GM23338 (cell line): ENCODE results near the gene YWHAQ. TPM values are rescaled to one million over a fixed set of nuclear protein-coding genes. Genes with fewer than 3 reads are reported as not detected.

Experiments
- ATAC-seq: fragments of 200-7000 bp; cut with Tn5 transposase; 3 replicates; pipeline ENCODE4 v1.9.1; 2020
- DNase-seq: peaks from one replicate; pipeline ENCODE4 v3.0.0-alpha.2; 2015; ENCODE audit warnings: low spot score
- H2AFZ ChIP-seq: fragments of 200-600 bp; sonication (generic); 2 replicates; pipeline ENCODE4 v1.8.0; 2016; ENCODE audit warnings: antibody characterized with exemption, mild to moderate bottlenecking, moderate library complexity
- H3F3A ChIP-seq: fragments of 200-600 bp; sonication (generic); replicated peaks from 2 replicates; pipeline ENCODE4 v1.8.0; 2017; ENCODE audit warnings: antibody characterized with exemption, mixed run types, low read depth
- H3K27ac ChIP-seq: fragments of 200-600 bp; sonication (generic); 2 replicates; pipeline ENCODE4 v1.6.1; 2016; ENCODE audit warnings: low read depth
- H3K27me3 ChIP-seq: fragments of 200-600 bp; sonication (generic); 2 replicates; pipeline ENCODE4 v1.8.0; 2016; ENCODE audit warnings: mild to moderate bottlenecking, mixed run types, moderate library complexity; ENCODE audit not compliant: insufficient read depth
- H3K36me3 ChIP-seq: fragments of 200-600 bp; sonication (generic); 2 replicates; pipeline ENCODE4 v1.8.0; 2016; ENCODE audit warnings: mild to moderate bottlenecking; ENCODE audit not compliant: insufficient read depth
- H3K4me1 ChIP-seq: fragments of 200-600 bp; sonication (generic); 2 replicates; pipeline ENCODE4 v1.8.0; 2016; ENCODE audit warnings: mild to moderate bottlenecking, moderate library complexity; ENCODE audit not compliant: insufficient read depth
- H3K4me2 ChIP-seq: fragments of 200-600 bp; sonication (generic); 2 replicates; pipeline ENCODE4 v1.7.1; 2017; ENCODE audit warnings: mixed run types
- H3K4me3 ChIP-seq: fragments of 200-600 bp; sonication (generic); 2 replicates; pipeline ENCODE4 v1.6.1; 2016; ENCODE audit warnings: mixed run types
- H3K79me2 ChIP-seq: fragments of 200-600 bp; sonication (generic); replicated peaks from 2 replicates; pipeline ENCODE4 v1.8.0; 2017; ENCODE audit warnings: mild to moderate bottlenecking; ENCODE audit not compliant: insufficient read depth
- H3K9me2 ChIP-seq: fragments of 200-600 bp; sonication (generic); 2 replicates; pipeline ENCODE4 v1.8.0; 2017; ENCODE audit not compliant: insufficient read depth
- H4K20me1 ChIP-seq: fragments of 200-600 bp; sonication (generic); replicated peaks from 2 replicates; pipeline ENCODE4 v1.8.0; 2017; ENCODE audit warnings: mild to moderate bottlenecking; ENCODE audit not compliant: insufficient read depth
- H3K27ac Mint-ChIP-seq: 2 replicates; pipeline ENCODE4 v1.8.0; 2020; ENCODE audit warnings: inconsistent platforms, mild to moderate bottlenecking, moderate library complexity, mixed read lengths
- H3K27me3 Mint-ChIP-seq: 3 replicates; pipeline ENCODE4 v1.8.0; 2022; ENCODE audit warnings: low read depth, mild to moderate bottlenecking, moderate library complexity, mixed read lengths, inconsistent platforms; ENCODE audit not compliant: insufficient read depth, poor library complexity
- H3K36me3 Mint-ChIP-seq: 3 replicates; pipeline ENCODE4 v1.8.0; 2021; ENCODE audit warnings: low read depth, mild to moderate bottlenecking, inconsistent platforms, moderate library complexity, mixed read lengths
- H3K4me1 Mint-ChIP-seq: 3 replicates; pipeline ENCODE4 v1.8.0; 2020; ENCODE audit warnings: mild to moderate bottlenecking, inconsistent platforms, mixed read lengths
- H3K4me3 Mint-ChIP-seq: 3 replicates; pipeline ENCODE4 v1.8.0; 2021; ENCODE audit warnings: moderate library complexity, mild to moderate bottlenecking, inconsistent platforms, mixed read lengths
- H3K9me3 Mint-ChIP-seq: 3 replicates; pipeline ENCODE4 v1.8.0; 2020; ENCODE audit warnings: moderate library complexity, mild to moderate bottlenecking, inconsistent platforms, mixed read lengths
- CREB1 ChIP-seq: fragments of 250-450 bp; sonication (Bioruptor Pico); IDR thresholded peaks from 2 replicates; pipeline ENCODE4 v1.5.0; 2020; ENCODE audit warnings: low read depth, mild to moderate bottlenecking, moderate library complexity
- POLR2AphosphoS5 ChIP-seq: IDR thresholded peaks from 2 replicates; pipeline ENCODE4 v1.6.1; 2016; ENCODE audit warnings: antibody characterized with exemption, low read depth
- REST ChIP-seq: IDR thresholded peaks from one replicate; pipeline ENCODE4 v1.6.1; 2018; ENCODE audit warnings: antibody characterized with exemption; ENCODE audit not compliant: unreplicated experiment
- ZNF331 ChIP-seq: fragments of 250-450 bp; sonication (Bioruptor Pico); IDR thresholded peaks from 2 replicates; pipeline ENCODE4 v1.5.0; 2020; ENCODE audit warnings: low read depth, mild to moderate bottlenecking, moderate library complexity
- polyA plus RNA-seq: library from polyadenylated mRNA; unstranded; fragments of >200 nt; fragmentation: Nextera tagmentation; extraction: Ambion mirVana; gene quantifications from 2 replicates; pipeline ENCODE4 v1.2.1, GENCODE V29; 2016
- total RNA-seq: library from RNA; depleted of rRNA; stranded (reverse); fragments of >200 nt; shearing (Covaris generic); gene quantifications from 2 replicates; pipeline ENCODE4 v1.2.3, GENCODE V29; 2014

Gene YWHAQ
- total and polyA plus RNA-seq, 2 experiments from 2014 or later, result 295 to 464 TPM

- TF ChIP-seq REST, result no peak
Observed at GRCh38 chr2:9631553-9631819, 689 bp upstream of the YWHAQ start (continued).

- H3K4me3 ChIP-seq, result peak overlapping the region; percentile 100
- H3K27ac ChIP-seq, result peak overlapping the region; percentile 95
- DNase-seq, result peak; percentile 92
- no peak overlapping the region; the same call in 1 of the 2 replicates for H2AFZ ChIP-seq
- ATAC-seq, result peak; percentile 58
- H3K4me1 ChIP-seq, result peaks cover 31% of the 10 kb centered on the region
- peaks cover 49% of the 10 kb centered on the region for H3K79me2 ChIP-seq
- peaks cover 5% of the 10 kb centered on the region for H3F3A ChIP-seq
- peaks cover 26% of the 10 kb centered on the region for H3K27me3 ChIP-seq
- peak overlapping the region; percentile 90 for H3K4me2 ChIP-seq
- TF ChIP-seq ZNF331 (CRISPR knock-in tag) (no peak), CREB1 (CRISPR knock-in tag) (no peak), REST (no peak), POLR2AphosphoS5 (peak; percentile 11)
- Mint-ChIP-seq H3K27ac (peak overlapping the region; percentile 99), H3K9me3 (0 out of 3 replicates have a peak, but pooled peaks cover 2% of the 10 kb centered on the region), H3K4me1 (peaks cover 52% of the 10 kb centered on the region), H3K4me3 (peak overlapping the region; percentile 99), H3K27me3 (peaks cover 27% of the 10 kb centered on the region), H3K36me3 (peaks cover 50% of the 10 kb centered on the region)
- H4K20me1 ChIP-seq, result peaks cover 42% of the 10 kb centered on the region
- no peaks in the 10 kb centered on the region for H3K9me2 ChIP-seq
- H3K36me3 ChIP-seq, result peaks cover 9% of the 10 kb centered on the region; the same call in 1 of the 2 replicates
Observed at GRCh38 chr2:9630117-9630735, 571 bp downstream of the YWHAQ start.
